Activated naive CD8-positive, alpha-beta T cell treated with anti-CD3 and anti-CD28 coated beads, Interleukin-2, amount 10 ng/mL, durations not matched to agents 7 days and 5 days (primary cell): Measurements from ENCODE around the gene FRYL. TPM values are rescaled to one million over a fixed set of nuclear protein-coding genes. Genes with fewer than 3 reads are reported as not detected.
"Not testable (repeated sequence)": the region's sequence is repeated elsewhere in the genome, so short reads cannot be mapped to it uniquely, and the experiment has no call there.

Experiments used
- ATAC-seq: fragments of 150-1000 bp; cut with Tn5 transposase; one replicate; pipeline ENCODE4 v1.10.0; 2021; ENCODE audit warnings: low read depth, moderate library complexity
- POLR2A ChIA-PET: fragments of 350-600 bp; sonication (Branson Sonifier 250); formaldehyde crosslinking; loops from one replicate; lab custom pipeline; 2021; ENCODE audit warnings: antibody characterized with exemption; lab: Charles Lee
- DNase-seq: peaks from one replicate; pipeline ENCODE4 v3.0.0; 2021
- H3K27ac Mint-ChIP-seq: one replicate; pipeline ENCODE4 v1.8.0; 2022; ENCODE audit warnings: mild to moderate bottlenecking, mixed read lengths
- H3K27me3 Mint-ChIP-seq: one replicate; pipeline ENCODE4 v1.8.0; 2022; ENCODE audit warnings: mild to moderate bottlenecking, moderate library complexity, mixed read lengths
- H3K36me3 Mint-ChIP-seq: one replicate; pipeline ENCODE4 v1.8.0; 2021; ENCODE audit warnings: mild to moderate bottlenecking, mixed read lengths
- H3K4me1 Mint-ChIP-seq: one replicate; pipeline ENCODE4 v1.8.0; 2021; ENCODE audit warnings: mixed read lengths
- H3K4me3 Mint-ChIP-seq: one replicate; pipeline ENCODE4 v1.8.0; 2022; ENCODE audit warnings: mild to moderate bottlenecking, moderate library complexity, mixed read lengths
- H3K9me3 Mint-ChIP-seq: one replicate; pipeline ENCODE4 v1.8.0; 2021; ENCODE audit warnings: mixed read lengths
- total RNA-seq, 2 experiments: library from RNA; stranded (reverse); gene quantifications; one replicate each; pipeline ENCODE4 v1.2.3, GENCODE V29; 2021

FRYL gene
- total RNA-seq, 2 experiments from 2014 or later, result 95.9 to 114 TPM

DNA sequence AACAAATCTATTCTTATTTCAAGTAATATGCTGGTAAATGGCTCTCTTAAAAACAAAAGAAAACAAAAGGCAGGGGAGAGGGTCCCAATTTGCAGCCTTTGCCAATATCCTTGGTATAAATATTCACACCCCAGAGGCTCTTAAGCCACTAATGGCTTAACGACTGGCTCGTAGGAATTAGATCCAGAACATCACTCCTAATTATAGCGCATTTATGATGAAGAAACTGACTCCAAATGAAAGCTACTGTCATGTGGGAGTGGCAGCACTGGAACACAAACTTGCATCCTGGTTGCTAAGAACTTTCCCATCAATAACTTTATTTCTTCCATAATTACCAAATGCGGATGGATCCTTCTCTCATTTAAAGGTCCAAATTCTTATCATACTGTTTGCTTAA lies 138.7 kb downstream of the FRYL start:
- no peak overlapping the region for H3K4me3 Mint-ChIP-seq

GRCh38 chr4:48640699-48641098 lies 139.4 kb downstream of the FRYL start:
- no peak overlapping the region for H3K4me3 Mint-ChIP-seq
- peaks cover 2% of the 10 kb centered on the region for H3K4me1 Mint-ChIP-seq
- peaks cover 11% of the 10 kb centered on the region for H3K36me3 Mint-ChIP-seq
- no peaks in the 10 kb centered on the region for H3K27me3 Mint-ChIP-seq
- no peaks in the 10 kb centered on the region for H3K9me3 Mint-ChIP-seq
- no peak overlapping the region for H3K27ac Mint-ChIP-seq
- no peak for DNase-seq
- POLR2A ChIA-PET, result no interaction called here
- ATAC-seq, result no peak

More for the DNA sequence above, 138.7 kb downstream of the FRYL start:
- H3K4me1 Mint-ChIP-seq, result peaks cover 2% of the 10 kb centered on the region
- H3K9me3 Mint-ChIP-seq, result no peaks in the 10 kb centered on the region
- no peaks in the 10 kb centered on the region for H3K27me3 Mint-ChIP-seq
- DNase-seq (no peak), ATAC-seq (no peak)
- H3K27ac Mint-ChIP-seq, result no peak overlapping the region
- H3K36me3 Mint-ChIP-seq, result peaks cover 11% of the 10 kb centered on the region
- POLR2A ChIA-PET, result no interaction called here

DNA sequence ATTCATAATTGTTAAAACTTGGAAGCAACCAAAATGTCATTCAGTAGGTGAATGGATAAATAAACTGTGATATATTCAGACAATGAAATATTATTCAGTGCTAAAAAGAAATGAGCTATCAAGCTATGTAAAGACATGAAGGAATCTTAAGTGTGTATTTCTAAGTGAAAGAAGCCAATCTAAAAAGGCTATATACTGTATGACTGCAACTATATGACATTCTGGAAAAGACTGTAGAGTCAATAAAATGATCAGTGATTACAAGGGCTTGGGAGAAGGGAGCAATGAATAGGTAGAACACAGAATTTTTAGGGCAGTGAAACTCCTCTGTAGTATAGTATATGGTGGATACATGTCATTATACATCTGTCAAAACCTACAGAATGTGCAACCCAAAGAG lies 139.9 kb downstream of the FRYL start:
- peaks cover 2% of the 10 kb centered on the region for H3K4me1 Mint-ChIP-seq
- peaks cover 12% of the 10 kb centered on the region for H3K36me3 Mint-ChIP-seq
- H3K27ac Mint-ChIP-seq, result no peak overlapping the region
- H3K4me3 Mint-ChIP-seq, result no peak overlapping the region
- ATAC-seq, result no peak
- DNase-seq, result no peak
- no peaks in the 10 kb centered on the region for H3K27me3 Mint-ChIP-seq
- H3K9me3 Mint-ChIP-seq, result no peaks in the 10 kb centered on the region
- POLR2A ChIA-PET, result no interaction called here

- H3K36me3 Mint-ChIP-seq, result peaks cover 12% of the 10 kb centered on the region
- H3K27me3 Mint-ChIP-seq, result no peaks in the 10 kb centered on the region
- ATAC-seq (no peak), DNase-seq (no peak)
- H3K9me3 Mint-ChIP-seq, result no peaks in the 10 kb centered on the region
- POLR2A ChIA-PET, result no interaction called here
- peaks cover 2% of the 10 kb centered on the region for H3K4me1 Mint-ChIP-seq
- no peak overlapping the region for H3K4me3 Mint-ChIP-seq
- no peak overlapping the region for H3K27ac Mint-ChIP-seq
Observed at GRCh38 chr4:48639807-48640206, 140.3 kb downstream of the FRYL start.

DNA sequence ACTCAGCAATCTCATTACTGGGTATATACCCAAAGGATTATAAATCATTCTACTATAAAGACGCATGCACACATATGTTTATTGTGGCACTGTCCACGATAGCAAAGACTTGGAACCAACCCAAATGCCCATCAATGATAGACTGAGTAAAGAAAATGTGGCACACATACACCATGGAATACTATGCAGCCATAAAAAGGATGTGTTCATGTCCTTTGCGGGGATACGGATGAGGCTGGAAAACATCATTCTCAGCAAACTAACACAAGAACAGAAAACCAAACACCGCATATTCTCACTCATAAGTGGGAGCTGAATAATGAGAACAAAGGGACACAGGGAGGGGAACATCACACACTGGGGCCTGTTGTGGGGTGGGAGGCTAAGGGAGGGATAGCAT lies 141.5 kb downstream of the FRYL start:
- H3K27ac Mint-ChIP-seq, H3K4me1 Mint-ChIP-seq, H3K27me3 Mint-ChIP-seq: not testable (repeated sequence)

GRCh38 chr4:48636911-48637310 lies 143.2 kb downstream of the FRYL start:
- H3K36me3 Mint-ChIP-seq, result peaks cover 12% of the 10 kb centered on the region
- DNase-seq (no peak), ATAC-seq (no peak)
- peaks cover 2% of the 10 kb centered on the region for H3K4me1 Mint-ChIP-seq
- H3K4me3 Mint-ChIP-seq, result no peak overlapping the region
- H3K9me3 Mint-ChIP-seq, result no peaks in the 10 kb centered on the region
- POLR2A ChIA-PET, result no interaction called here
- no peak overlapping the region for H3K27ac Mint-ChIP-seq
- H3K27me3 Mint-ChIP-seq, result no peaks in the 10 kb centered on the region

More for the DNA sequence above, 141.5 kb downstream of the FRYL start:
- H3K4me3 Mint-ChIP-seq, DNase-seq, H3K9me3 Mint-ChIP-seq, ATAC-seq, POLR2A ChIA-PET: not testable (repeated sequence)
- peaks cover 12% of the 10 kb centered on the region for H3K36me3 Mint-ChIP-seq

- Mint-ChIP-seq H3K9me3 (no peaks in the 10 kb centered on the region), H3K36me3 (peaks cover 12% of the 10 kb centered on the region), H3K27me3 (no peaks in the 10 kb centered on the region), H3K4me1 (peaks cover 2% of the 10 kb centered on the region), H3K4me3 (no peak overlapping the region), H3K27ac (no peak overlapping the region)
- DNase-seq (no peak), ATAC-seq (no peak)
- POLR2A ChIA-PET, result no interaction called here
Observed at GRCh38 chr4:48635980-48636379, 144.1 kb downstream of the FRYL start.

GRCh38 chr4:48635310-48635709 lies 144.8 kb downstream of the FRYL start:
- Mint-ChIP-seq H3K36me3 (peaks cover 12% of the 10 kb centered on the region), H3K27me3 (no peaks in the 10 kb centered on the region), H3K4me1 (peaks cover 5% of the 10 kb centered on the region), H3K4me3 (no peak overlapping the region), H3K9me3 (no peaks in the 10 kb centered on the region), H3K27ac (no peak overlapping the region)
- DNase-seq (no peak), ATAC-seq (no peak)
- POLR2A ChIA-PET, result no interaction called here

DNA sequence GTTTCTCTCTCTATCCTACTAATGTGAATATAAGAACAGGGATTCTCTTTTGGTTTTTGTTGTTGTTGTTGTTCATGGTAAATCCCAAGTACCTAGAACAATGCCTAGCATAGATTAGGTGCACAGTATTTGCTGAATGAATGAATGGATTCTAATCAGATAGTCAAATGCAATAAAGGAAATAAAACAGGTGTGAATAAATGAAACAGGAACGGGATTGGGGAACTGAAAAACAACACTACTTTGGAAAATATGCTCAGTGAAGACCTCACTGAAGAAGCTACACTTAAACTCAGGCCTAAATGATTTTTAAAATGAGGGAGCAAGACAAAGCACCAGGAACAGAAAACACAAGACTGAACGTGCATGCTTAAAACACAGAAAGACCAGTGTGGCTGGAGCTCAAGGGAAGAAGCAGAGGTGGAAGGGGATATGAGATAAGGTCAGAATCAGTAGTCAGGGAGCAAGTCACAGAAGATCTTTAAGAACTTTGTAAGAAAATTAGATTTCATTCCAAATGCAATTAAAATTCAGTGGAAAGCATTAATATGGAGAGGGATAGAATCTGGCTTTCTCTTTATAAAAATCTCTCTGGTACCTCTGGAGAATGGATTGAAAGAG lies 145.3 kb downstream of the FRYL start:
- Mint-ChIP-seq H3K27me3 (no peaks in the 10 kb centered on the region), H3K4me1 (peaks cover 5% of the 10 kb centered on the region), H3K36me3 (peaks cover 12% of the 10 kb centered on the region), H3K4me3 (no peak overlapping the region), H3K9me3 (no peaks in the 10 kb centered on the region), H3K27ac (no peak overlapping the region)
- no peak for DNase-seq
- POLR2A ChIA-PET, result no interaction called here
- no peak for ATAC-seq

- H3K27ac Mint-ChIP-seq, result no peak overlapping the region
- POLR2A ChIA-PET, result no interaction called here
- H3K4me1 Mint-ChIP-seq, result peaks cover 2% of the 10 kb centered on the region
- no peak for DNase-seq
- no peak overlapping the region for H3K4me3 Mint-ChIP-seq
- H3K9me3 Mint-ChIP-seq, result no peaks in the 10 kb centered on the region
- H3K27me3 Mint-ChIP-seq, result no peaks in the 10 kb centered on the region
- peaks cover 3% of the 10 kb centered on the region for H3K36me3 Mint-ChIP-seq
- no peak for ATAC-seq
Observed at GRCh38 chr4:48633657-48634056, 146.4 kb downstream of the FRYL start.

DNA sequence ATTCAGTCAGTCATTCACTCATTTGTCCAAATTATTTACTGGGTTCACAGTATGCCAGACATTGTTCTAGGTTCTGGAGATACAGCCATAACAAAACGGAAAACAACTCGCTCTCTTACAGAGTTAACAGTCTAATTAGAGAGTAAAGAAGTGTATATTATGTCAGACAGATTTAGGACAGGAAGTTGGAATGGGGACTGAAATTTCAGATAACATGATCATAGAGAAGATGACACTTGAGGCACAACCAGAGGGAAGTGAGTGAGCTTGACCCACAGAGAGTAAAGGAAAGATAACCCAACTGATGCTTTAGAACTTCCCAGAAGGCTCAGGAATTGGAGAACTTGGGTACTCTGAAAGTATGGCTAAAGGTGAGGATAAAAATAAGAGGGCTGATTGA lies 150.6 kb downstream of the FRYL start:
- no peaks in the 10 kb centered on the region for H3K27me3 Mint-ChIP-seq
- POLR2A ChIA-PET, result no interaction called here
- ATAC-seq (no peak), DNase-seq (no peak)
- H3K4me1 Mint-ChIP-seq, result peaks cover 2% of the 10 kb centered on the region
- H3K27ac Mint-ChIP-seq, result no peak overlapping the region
- no peaks in the 10 kb centered on the region for H3K36me3 Mint-ChIP-seq
- no peak overlapping the region for H3K4me3 Mint-ChIP-seq
- H3K9me3 Mint-ChIP-seq, result no peaks in the 10 kb centered on the region

DNA sequence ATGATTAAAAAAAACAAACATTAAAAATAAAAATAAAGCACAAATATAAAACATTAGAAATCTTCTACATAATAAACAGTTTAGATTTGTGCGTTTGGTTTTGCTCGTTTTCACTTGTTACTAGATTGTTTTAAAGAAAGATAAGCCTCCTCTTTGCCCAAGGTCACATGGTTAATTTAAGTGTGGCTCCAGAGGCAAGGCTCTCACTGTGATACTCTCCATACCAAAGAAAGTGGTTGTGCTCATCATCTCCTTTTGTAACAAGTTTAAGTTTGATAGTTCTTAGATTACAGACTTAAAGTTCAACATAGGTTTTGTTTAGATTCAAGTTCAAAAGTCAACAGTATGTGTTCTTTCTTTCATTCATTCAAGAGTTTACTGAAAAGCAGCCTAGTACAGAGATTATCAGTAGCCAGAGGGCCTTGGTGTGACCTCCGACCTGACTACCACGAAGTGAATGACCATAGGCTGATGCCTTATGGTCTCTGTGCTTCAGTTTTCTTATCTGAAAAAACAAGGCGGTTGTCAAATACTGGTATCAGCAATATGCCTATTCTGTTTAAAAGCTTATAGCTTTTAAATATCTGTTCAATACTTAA lies 156.8 kb downstream of the FRYL start:
- DNase-seq (no peak), ATAC-seq (no peak)
- POLR2A ChIA-PET, result no interaction called here
- H3K4me1 Mint-ChIP-seq, result no peaks in the 10 kb centered on the region
- no peaks in the 10 kb centered on the region for H3K9me3 Mint-ChIP-seq
- no peaks in the 10 kb centered on the region for H3K27me3 Mint-ChIP-seq
- H3K27ac Mint-ChIP-seq, result no peak overlapping the region
- peaks cover 17% of the 10 kb centered on the region for H3K36me3 Mint-ChIP-seq
- no peak overlapping the region for H3K4me3 Mint-ChIP-seq

- H3K36me3 Mint-ChIP-seq, result peaks cover 31% of the 10 kb centered on the region
- no peak for ATAC-seq
- POLR2A ChIA-PET, result no interaction called here
Observed at GRCh38 chr4:48620831-48621230, 159.2 kb downstream of the FRYL start.

GRCh38 chr4:48620093-48620492 lies 160.0 kb downstream of the FRYL start:
- POLR2A ChIA-PET, result no interaction called here
- H3K9me3 Mint-ChIP-seq, result peaks cover 2% of the 10 kb centered on the region
- no peak overlapping the region for H3K4me3 Mint-ChIP-seq
- no peaks in the 10 kb centered on the region for H3K4me1 Mint-ChIP-seq
- ATAC-seq (no peak), DNase-seq (no peak)
- no peak overlapping the region for H3K27ac Mint-ChIP-seq
- H3K27me3 Mint-ChIP-seq, result no peaks in the 10 kb centered on the region
- H3K36me3 Mint-ChIP-seq, result peaks cover 35% of the 10 kb centered on the region

More at GRCh38 chr4:48620831-48621230, 159.2 kb downstream of the FRYL start:
- Mint-ChIP-seq H3K4me3 (no peak overlapping the region), H3K27ac (no peak overlapping the region), H3K9me3 (no peaks in the 10 kb centered on the region), H3K27me3 (no peaks in the 10 kb centered on the region), H3K4me1 (no peaks in the 10 kb centered on the region)
- DNase-seq, result no peak
